HT-29 (cell line): Measurements from ENCODE around the gene ATP8A2. TPM values are rescaled to one million over a fixed set of nuclear protein-coding genes. Genes with fewer than 3 reads are reported as not detected.
"Not testable (repeated sequence)": the region's sequence is repeated elsewhere in the genome, so short reads cannot be mapped to it uniquely, and the experiment has no call there.

Experiments
- DNase-seq: peaks from one replicate; pipeline ENCODE4 v3.0.0-alpha.2; 2015; ENCODE audit warnings: low spot score
- total RNA-seq: library from RNA; depleted of rRNA; stranded (reverse); fragments of >200 nt; shearing (Covaris generic); gene quantifications from 2 replicates; pipeline ENCODE4 v1.2.3, GENCODE V29; 2014

ATP8A2 gene
- total RNA-seq, 1 experiment from 2014 or later = not detected

DNA sequence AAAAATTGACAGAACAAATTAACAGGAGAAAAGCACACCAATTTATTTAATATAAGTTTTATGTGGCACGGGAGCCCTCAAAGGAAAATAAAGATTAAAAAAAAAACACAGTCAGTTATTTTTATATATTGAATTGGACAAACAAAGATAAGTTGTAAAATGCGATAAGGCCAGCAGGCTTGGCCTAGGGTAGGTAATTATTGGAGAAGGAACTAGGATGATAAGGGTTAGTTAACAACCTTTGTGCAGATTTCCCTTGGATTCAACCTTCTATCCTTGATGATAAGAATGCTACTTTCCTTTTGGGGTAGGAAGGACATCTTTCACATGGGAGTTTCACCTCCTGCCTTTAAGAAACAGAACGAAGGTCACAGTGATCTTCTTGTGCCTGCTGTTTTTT, 427.2 kb downstream of the ATP8A2 start:
- no peak for DNase-seq

DNA sequence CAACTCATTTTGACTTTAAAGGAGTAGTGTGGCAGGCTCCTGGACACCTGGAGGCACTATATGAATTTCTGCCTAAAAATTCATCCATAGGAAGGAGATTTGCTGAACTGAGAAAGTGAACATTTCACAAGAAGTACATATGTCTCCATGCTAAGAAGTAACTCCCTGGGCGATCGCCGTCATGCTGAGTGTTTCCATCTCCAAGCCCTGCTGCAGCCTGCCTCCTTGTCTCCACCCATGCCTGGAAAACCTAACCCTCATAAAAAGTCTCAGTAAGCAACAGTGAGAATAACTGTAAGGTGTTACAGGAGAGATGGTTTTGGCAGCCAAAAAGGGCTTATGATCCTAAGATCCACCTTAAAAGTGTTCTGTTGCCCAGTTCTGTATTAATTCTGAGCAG, 428.7 kb downstream of the ATP8A2 start:
- DNase-seq = no peak

DNA sequence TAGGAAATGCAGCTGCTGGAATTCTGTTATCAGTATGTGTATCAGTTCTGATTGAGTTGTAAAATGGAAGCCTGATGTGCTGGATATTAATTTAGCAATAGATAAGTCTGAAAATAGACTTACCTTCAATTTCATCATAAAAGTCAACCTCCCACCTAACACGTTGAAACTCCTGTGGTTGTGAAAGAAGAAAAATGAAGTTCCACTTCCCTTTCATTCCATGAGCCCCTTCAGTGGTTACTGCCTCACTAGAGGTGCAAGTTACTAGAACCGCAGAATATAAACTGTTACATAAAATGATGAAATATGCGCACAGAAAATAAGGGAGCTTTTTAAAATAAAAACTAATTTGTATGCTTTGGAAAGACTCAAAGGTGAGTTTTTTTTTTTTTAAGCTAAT, 430.8 kb downstream of the ATP8A2 start:
- no peak for DNase-seq

DNA sequence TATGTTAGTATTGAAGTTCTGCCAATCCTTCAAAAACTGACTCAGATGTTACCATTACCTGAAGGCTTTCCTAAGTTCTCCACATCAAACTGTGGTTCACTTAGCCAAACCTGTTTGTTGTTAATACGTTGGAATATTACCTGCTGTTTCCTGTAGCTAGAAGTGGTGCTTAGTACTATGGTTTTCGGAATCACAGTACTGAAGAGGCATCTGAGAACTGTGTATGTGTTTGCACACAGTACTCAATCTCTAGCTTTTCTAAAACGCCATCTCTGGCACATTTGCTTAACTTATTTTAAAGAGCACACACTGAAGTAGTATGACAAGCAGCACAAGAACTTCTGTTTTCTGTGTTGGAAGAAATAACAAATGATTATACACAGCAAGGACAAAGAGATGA, 431.9 kb downstream of the ATP8A2 start:
- DNase-seq = no peak

DNA sequence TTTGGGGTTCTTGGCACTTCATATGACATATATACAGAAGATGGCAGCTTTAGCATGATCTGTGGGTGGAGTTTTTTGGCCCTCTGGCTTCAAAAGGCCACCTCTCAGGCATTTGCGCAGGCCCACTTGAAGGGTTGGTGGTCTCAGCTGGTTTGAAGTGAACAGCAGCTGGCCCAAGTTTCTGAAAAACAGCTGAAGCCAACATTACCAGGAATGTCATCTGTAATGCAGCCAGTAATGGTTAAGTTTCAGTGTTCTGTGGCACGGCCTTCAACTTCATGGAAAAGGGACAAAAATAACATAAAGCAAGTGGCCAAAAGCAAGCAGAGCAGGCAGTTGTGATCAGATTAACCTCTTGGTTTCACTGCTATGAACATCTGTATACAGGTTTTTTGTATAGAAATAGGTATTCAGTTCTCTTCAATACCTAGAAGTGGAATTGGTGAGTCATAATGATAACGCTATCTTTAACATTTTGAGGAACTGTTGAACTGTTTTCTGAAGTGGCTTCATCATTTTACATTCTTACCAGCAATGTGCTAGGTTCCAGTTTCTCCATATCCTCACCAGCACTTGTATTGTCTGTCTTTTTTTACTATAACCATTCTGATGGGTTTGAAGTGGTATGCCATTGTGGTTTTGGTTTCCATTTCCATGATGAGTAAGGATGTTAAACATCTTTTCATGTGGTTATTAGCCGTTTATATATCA, 434.6 kb downstream of the ATP8A2 start:
- DNase-seq = no peak

DNA sequence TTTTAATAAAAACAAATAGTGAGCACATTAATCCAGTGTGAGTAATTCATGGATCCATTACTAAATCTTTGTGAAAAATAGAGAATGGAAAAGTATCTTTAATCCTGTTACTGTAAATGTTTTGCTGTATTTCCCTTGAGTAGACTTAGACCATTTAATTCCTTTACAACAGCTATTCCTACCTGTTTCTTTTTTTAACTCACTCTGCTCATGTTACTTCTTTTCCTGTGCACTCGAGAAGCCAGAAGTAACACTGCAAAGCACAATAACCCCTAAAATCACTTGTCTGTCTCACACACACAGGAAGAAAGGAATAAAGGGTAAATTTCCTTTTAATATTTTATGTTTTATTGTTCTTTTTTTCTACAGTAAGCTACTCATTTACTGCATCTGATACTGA, 435.8 kb downstream of the ATP8A2 start:
- no peak for DNase-seq

DNA sequence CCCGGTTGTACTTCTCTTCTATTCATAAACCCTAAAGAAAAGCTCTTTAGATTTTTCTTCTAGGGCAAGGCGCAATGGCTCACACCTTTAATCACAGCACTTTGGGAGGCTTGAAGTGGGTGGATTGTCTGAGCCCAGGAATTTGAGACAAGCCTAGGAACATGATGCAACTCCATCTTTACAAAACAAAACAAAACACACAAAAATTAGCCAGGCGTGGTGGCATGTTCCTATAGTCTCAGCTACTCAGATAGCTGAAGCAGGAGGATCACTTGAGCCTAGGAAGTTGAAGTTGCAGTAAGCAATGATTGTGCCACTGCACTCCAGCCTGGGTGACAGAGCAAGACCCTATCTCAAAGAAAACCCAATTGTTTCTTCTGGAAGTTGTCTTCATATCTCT, 439.7 kb downstream of the ATP8A2 start:
- no peak for DNase-seq

DNA sequence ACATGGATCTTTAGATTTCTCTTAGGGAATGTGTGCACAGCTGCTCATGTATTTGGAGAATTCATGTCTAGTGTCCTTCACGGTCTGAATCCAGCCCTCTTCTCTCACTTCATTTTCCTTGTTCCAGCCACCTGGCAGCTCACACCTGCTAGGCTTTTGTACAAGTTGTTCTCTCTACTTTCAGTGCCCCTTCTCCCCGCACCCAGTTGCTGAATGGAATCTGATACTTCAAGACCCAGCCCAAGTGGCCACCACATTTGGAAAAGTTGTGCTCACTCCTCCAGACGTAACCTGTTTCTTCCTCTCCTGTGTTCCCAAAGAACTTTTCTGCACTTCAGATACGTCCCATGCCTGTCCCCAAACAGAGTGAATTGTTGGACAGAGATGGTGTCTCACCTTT, 444.5 kb downstream of the ATP8A2 start:
- no peak for DNase-seq

DNA sequence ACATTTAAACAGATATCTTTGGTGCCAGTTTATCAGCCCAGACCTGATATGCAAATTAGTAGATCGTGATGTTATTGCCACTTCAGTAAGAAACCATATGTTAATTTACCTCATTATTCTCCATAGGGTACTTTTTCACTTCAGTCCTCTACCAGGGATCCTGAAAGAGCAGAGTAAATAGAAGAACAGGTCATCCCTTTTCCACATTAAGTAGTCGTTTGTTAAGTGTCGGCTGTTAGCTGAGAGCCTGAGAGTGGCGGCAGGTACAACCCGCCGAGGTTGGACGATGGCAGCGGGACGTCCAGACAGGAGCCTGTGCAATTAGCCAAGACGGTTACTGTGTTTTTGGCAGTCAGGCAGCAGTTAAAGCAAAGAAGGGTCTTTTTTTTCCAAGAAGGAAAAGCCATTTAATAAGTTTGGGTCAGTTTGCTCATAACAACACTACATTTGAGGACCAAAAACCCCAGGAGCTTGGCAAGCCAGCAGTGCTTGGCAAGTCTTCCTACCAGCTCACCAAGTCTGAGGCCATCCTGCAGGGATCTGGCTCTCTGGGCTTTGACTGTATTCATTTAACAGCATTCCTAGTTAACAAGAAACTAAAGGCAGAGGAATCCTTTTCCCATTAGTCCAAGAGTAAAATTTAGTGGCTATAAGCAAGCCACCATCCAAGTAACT, 448.2 kb downstream of the ATP8A2 start:
- no peak for DNase-seq

DNA sequence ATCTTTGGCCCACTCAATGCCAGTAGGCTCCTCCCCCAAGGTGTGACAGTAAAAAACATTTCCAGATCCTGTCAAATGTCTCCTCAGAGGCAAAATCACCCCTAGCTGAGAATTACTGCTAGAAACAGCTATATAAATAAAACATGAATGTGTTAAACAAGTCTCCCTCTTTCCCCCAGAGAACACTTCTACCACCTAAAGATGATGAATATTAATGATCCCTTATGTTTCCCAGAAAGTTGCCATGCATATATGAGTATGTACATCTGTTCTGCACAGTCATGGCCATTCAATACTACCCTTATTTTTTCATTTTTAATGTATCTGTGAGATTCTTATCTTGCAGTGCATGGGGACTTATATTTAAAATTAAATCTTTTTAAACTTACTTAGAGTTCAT, 450.0 kb downstream of the ATP8A2 start:
- DNase-seq = no peak

DNA sequence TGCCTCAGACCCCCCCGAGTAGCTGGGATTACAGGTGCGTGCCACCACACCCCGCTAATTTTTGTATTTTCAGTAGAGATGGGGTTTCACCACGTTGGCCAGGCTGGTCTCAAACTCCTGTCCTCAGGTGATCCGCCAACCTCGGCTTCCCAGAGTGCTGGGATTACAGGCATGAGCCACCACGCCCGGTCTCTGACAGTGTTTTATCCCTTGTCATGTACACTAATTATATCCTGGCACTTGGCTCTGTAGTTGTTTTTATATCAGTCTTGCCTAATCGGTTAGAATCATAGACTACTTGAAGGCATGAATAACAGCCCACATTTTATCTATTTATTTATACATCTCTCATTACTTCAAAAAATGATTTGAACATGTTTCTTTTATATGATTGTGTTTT, 455.4 kb downstream of the ATP8A2 start:
- not testable (repeated sequence) for DNase-seq

DNA sequence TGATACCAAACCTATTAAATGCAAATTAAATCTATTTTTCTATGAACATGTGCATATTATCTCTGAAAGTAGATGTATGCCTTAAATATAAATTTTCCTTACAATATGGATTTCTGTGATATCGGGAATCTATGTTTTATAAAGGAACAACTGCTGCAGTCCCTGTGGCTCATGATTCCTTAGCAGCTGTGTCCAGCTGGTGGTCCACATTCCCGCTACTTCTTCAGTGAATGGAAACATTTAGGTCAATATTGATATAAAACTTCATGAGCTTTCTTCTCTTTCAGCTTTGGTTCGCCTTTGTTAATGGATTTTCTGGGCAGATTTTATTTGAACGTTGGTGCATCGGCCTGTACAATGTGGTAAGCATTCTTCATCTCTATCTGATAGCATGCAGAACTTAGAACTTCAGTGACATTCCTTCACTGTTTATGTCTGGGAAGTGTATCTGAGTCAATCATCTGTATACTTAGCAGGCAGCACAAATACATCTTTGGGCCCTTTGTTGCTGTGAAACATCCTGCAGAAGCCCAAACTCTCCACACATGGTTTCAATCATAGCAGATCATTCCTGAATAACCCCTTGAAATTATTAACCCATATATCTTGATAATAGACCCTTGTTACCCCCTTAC, 456.2 kb downstream of the ATP8A2 start:
- DNase-seq = no peak

DNA sequence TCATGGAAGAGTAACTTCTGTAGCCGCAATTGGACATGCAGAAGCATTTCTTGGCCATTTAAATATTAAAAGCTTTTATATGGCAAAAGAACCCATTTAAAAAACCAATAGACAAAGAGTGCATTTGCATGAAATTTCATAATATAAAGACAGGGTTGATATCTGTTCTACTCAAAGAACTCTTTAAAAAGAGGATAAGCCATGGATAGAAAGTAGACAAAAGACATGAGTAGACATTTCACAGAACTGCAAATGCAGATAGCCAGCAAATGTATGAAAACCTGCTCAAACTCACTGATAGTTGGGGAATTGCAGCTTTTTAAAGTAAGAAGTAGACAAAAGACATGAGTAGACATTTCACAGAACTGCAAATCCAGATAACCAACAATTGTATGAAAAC, 462.0 kb downstream of the ATP8A2 start:
- DNase-seq = no peak

DNA sequence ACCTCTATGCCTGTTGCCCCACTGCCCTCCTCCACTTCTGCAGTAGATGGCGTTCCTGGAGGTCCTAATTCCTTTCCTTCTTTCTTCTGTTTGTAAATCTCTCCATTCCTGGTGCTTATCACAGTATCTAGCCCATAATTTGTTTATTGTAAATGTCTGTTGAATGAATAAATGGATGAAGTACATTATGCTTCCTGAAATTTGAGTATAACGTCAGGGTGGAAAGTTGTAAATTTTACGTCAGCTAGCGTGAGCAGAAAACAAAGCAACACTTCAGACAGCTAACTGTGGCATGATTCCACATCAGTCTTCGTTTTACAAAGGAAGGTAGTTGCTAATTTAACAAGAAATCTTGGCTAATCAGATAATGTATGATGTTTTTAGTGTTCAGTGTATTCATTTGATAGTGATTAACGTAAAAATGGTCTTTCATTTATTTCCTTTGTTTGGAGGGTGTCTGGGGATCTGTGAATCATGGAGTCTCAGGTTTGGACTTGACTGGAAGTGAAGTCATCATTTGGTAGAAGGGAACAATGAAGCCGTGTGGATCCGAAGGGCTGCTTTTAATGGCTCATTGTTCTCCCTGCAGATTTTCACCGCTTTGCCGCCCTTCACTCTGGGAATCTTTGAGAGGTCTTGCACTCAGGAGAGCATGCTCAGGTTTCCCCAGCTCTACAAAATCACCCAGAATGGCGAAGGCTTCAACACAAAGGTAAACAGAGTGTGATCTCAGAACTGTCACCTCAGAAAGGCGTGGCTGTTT, 465.0 kb downstream of the ATP8A2 start:
- no peak for DNase-seq

DNA sequence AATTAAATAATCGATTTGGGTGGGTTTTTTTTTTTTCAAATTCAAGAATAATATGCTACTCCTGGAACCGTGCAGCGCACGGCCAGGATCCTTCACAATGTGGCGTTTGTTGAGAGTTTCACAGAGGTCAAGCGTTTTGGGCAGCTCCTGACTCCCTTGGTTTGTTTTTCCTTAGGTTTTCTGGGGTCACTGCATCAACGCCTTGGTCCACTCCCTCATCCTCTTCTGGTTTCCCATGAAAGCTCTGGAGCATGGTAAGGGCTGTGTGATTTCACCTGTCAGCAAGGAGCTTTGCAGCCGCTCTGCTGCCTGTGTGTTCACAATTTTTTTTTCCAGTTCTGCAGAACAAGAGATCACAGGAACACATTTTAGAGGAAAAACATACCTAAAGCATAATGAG, 467.6 kb downstream of the ATP8A2 start:
- no peak for DNase-seq

DNA sequence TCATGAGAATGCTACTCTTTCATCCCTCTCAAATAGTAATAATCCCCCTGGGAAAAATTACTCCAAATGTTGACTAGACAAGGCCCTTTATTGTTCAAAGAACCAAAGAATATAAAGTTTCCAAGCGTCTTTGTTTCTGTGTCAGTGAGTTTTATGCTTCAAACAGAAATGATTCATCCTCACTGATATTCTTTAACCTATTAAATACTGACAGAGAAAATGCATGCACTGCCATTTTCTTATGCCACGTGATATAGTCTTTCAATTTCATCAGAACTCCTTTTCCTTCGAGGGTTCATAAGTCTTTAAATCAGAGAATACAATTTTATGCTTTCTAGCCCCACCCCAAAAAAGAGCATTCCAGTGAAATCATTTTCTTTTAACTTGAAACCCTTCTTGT, 468.5 kb downstream of the ATP8A2 start:
- no peak for DNase-seq

DNA sequence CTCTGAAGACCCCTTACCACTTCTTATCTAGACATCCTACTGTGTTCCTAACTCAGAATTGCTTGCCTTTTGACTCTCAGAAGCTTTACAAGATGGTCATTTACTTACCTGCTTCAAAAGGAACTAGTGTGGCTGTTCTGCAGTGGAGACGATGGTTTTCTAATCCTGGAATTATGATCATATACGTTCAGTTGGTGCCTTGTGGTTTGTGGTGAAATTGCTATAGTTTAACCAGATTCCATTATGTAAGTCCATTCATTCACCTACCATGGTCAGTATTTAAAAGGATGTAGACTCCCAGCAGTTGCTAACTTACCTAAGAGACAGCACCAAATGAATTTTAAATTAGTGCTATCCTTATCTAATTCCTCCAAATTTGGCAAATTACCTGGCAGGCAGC, 469.2 kb downstream of the ATP8A2 start:
- DNase-seq = no peak

DNA sequence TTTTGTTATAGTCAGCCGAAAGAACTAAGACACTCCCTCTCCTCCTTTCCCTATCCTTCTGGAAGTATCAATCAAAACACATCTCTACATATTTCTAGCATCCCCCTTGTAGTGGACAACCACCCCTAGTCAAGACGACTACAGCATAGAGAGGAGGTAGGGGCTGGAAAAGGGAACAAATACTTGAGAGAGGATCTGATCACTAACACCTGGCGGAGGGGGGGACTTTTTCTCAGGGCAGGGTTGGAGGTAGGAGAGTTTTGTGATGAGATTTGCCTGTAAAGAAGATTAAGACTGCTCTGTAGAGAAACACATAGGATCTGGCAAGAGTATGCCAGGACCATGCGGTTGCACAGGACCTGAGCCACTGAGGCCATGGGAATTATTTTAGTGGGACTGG, 471.9 kb downstream of the ATP8A2 start:
- no peak for DNase-seq

DNA sequence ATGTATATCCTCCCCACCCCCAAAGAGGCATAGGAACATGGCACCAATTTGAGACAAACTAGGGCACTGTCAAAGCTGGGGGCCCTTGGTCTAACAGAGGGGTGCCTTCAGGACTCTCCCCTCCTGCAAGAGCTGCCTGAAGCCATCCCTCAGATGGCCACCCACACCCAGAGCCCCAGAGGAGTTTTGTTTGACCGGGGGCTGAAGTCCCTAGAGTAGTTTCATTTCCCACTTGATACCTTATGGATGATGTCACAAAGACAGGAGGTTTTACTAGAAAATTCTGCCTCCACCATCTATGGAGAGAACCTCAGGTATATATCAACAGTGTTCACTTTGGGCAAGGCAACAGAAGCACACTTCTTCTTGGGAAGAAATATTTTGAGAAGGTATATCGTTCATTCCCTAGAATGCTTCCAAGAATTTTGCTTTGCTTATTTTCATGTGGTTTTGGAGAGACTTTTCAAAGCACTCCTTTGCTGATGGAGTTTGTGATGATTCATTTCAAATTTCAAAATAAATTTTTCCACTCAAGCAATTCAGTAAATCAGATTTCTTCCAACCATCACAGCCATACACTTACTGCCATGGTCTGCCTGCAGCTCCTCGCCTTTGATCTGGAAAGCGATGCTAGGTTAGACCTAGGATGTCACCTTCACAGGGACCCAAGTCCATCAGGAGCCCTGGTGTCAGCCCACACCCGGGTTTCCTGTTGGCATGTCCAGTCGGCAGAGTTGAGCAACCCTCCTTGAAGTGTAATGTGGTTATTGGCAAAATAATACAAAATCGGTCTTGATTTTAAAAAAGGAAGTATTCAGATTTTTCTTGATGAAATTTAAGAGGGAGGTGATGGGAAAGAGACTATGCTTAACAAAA, 473.0 kb downstream of the ATP8A2 start:
- DNase-seq = no peak

DNA sequence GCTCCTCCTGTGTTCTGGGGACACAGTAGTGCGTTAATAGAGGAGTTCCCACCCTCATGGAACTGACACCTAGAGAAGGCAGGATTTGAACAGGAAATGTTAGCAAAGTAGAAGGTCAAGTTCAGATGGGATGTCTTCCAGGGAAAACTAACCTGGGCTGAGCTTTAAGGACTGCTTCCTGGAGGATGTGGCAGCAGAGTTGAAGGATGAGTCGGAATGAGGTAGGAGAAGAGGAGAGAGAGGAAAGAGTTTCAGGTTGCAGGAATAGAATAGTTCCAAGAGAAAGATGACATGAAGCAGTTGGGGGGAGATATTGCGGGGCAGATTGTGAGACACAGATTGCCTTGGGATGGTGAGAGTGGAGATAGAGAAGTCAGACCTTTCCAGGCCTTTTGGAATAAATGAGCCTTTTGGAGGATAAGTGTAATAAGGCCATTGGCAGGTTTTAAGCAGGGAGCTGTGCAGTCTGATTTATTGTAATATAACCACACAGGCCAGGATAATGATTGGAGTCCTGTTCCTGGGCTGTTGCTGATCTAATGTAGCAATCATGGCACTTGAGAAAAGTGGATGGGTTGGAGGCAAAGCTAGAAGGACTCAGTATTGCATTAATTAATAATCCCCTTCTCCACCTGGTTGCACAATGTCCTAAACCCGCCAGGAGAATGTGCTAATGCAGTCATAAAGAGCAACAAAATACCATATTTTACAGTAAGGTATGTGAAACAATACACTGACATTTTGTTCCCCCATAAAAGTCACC, 474.6 kb downstream of the ATP8A2 start:
- DNase-seq = no peak

DNA sequence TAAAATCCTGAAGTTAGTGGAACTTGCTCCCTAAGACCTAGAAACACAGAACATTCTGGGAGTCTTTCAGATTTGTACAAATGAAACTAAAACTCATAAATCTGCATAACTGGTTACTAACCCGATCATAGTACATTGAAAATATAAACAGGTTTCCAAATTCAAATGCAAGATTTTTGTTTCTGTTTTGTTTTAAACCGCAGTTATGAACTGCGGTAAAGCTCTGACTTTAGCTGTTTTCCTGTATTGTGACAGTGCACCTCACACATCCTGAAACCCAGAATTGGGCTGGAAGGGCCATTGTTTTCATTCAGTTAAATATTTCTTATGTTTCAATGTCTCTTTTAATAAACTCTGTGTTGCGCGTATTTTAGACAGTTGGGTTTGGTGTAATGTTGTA, 475.4 kb downstream of the ATP8A2 start:
- DNase-seq = no peak
